Upper lobe of left lung (tissue), 4 donors: ENCODE results near the gene ARHGEF10L.

Source experiments
- CTCF ChIP-seq, 6 experiments: fragments of 450-650 bp in 4 of 6; fragments of 200-600 bp in 2 of 6; sonication (generic) in 2 of 6; IDR thresholded peaks; one replicate each; pipeline ENCODE4 v1.5.1; 2016 to 2019; ENCODE audit warnings: antibody characterized with exemption in 6 of 6
- EP300 ChIP-seq, 4 donors: sonication (generic); formaldehyde crosslinking; IDR thresholded peaks; one replicate each; pipeline ENCODE4 v1.5.1; 2017; ENCODE audit warnings: antibody characterized with exemption in 4 of 4, control low read depth in 2 of 4
- POLR2A ChIP-seq, 4 donors: fragments of 450-650 bp; IDR thresholded peaks; one replicate each; pipeline ENCODE4 v1.5.1; 2016 to 2017; ENCODE audit warnings: antibody characterized with exemption in 4 of 4, mild to moderate bottlenecking in 2 of 4

DNA sequence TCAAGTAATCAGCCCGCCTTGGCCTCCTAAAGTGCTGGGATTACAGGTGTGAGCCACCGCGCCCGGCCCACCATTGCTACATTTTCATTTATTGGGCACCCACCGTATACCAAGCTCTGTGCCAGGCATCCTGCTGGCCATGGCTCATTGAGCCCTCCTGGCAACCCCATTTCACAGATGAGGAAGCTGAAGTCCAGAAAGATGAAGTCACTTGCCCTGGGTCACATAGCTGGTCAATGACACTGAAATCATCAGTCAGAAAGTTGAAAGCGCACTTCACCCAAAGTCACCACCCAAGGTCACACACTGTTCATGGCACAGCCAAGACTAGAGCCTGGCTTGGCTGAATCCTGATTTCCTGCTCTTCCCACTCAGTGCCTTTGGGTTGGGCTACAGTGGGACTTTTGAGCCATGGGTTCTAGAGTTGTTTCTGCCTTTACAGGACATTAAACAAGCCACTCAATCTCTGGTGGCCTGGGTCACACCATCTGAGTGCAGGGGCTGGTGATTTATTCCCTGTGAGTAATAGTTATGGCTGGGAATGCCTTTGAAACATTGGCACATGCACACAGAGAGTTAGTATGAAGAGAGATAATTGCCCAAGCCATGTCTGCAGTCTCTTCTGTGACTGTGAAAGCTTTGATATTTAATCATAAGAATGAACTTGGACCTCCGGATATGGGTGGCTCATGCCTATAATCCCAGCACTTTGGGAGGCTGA, 16.0 kb upstream of the ARHGEF10L start:
- TF ChIP-seq CTCF (IDR thresholded peaks at IDR 0.05) (no peak), EP300 (IDR thresholded peaks at IDR 0.05) (no peak), POLR2A (IDR thresholded peaks at IDR 0.05) (no peak)
